CD4-positive, alpha-beta T cell (primary cell): ENCODE measurements around the gene PSMC4. TPM values are rescaled to one million over a fixed set of nuclear protein-coding genes. Genes with fewer than 3 reads are reported as not detected.

Source experiments
- ATAC-seq: fragments of 200-7000 bp; cut with Tn5 transposase; one replicate; pipeline ENCODE4 v1.10.0; 2022; ENCODE audit warnings: mild to moderate bottlenecking; ENCODE audit not compliant: poor library complexity
- CTCF ChIA-PET: fragments of 350-600 bp; sonication (Branson Sonifier 250); formaldehyde crosslinking; loops from one replicate; lab custom pipeline; 2021; ENCODE audit warnings: antibody characterized with exemption, inconsistent platforms; lab: Charles Lee
- POLR2A ChIA-PET: fragments of 350-600 bp; sonication (Branson Sonifier 250); formaldehyde crosslinking; loops from one replicate; lab custom pipeline; 2021; ENCODE audit warnings: antibody characterized with exemption, inconsistent platforms; lab: Charles Lee
- DNase-seq, 14 experiments: peaks; one replicate each; pipeline ENCODE4 v3.0.0-alpha.2; 2013 to 2020; ENCODE audit warnings: mixed read lengths in 2 of 14
- H3K27ac ChIP-seq, 2 donors: one replicate each; pipeline versions ENCODE4 v1.5.1 to v1.7.0; 2013; ENCODE audit warnings: low read length in 2 of 2, low read depth in 1 of 2, mild to moderate bottlenecking in 1 of 2
- H3K27me3 ChIP-seq, 2 experiments: 1 replicate in 1 of 2; 2 replicates in 1 of 2; pipeline versions ENCODE4 v1.6.1 to v1.7.0; 2013; ENCODE audit warnings: low read length in 2 of 2, control low read depth in 1 of 2, mild to moderate bottlenecking in 1 of 2, moderate library complexity in 1 of 2; ENCODE audit not compliant: insufficient read depth in 2 of 2, control insufficient read depth in 1 of 2
- H3K36me3 ChIP-seq: one replicate; pipeline ENCODE4 v1.6.1; 2013; ENCODE audit warnings: low read length, control low read depth; ENCODE audit not compliant: insufficient read depth
- H3K4me1 ChIP-seq: one replicate; pipeline ENCODE4 v1.6.1; 2013; ENCODE audit warnings: low read length, control low read depth; ENCODE audit not compliant: insufficient read depth
- H3K4me3 ChIP-seq: one replicate; pipeline ENCODE4 v1.5.1; 2013; ENCODE audit warnings: mild to moderate bottlenecking, low read length, moderate library complexity
- H3K9me3 ChIP-seq, 2 experiments: 1 replicate in 1 of 2; 2 replicates in 1 of 2; pipeline versions ENCODE4 v1.6.1 to v1.7.0; 2013; ENCODE audit warnings: low read length in 2 of 2, mild to moderate bottlenecking in 2 of 2, control low read depth in 1 of 2, moderate library complexity in 1 of 2; ENCODE audit not compliant: control insufficient read depth in 1 of 2, insufficient read depth in 1 of 2
- H3K27ac Mint-ChIP-seq: one replicate; pipeline ENCODE4 v1.8.0; 2020; ENCODE audit warnings: mixed read lengths
- H3K27me3 Mint-ChIP-seq: one replicate; pipeline ENCODE4 v1.8.0; 2021; ENCODE audit warnings: mixed read lengths
- H3K36me3 Mint-ChIP-seq: one replicate; pipeline ENCODE4 v1.8.0; 2021; ENCODE audit warnings: low read depth, mixed read lengths
- H3K4me1 Mint-ChIP-seq: one replicate; pipeline ENCODE4 v1.8.0; 2021; ENCODE audit warnings: low read depth, mixed read lengths
- H3K4me3 Mint-ChIP-seq: one replicate; pipeline ENCODE4 v1.8.0; 2020; ENCODE audit warnings: mild to moderate bottlenecking, mixed read lengths
- H3K9me3 Mint-ChIP-seq: one replicate; pipeline ENCODE4 v1.8.0; 2020; ENCODE audit warnings: mixed read lengths
- CTCF ChIP-seq: fragments of 200-600 bp; IDR thresholded peaks from one replicate; pipeline ENCODE4 v1.8.0; 2022; ENCODE audit warnings: antibody characterized with exemption, mild to moderate bottlenecking
- intact Hi-C, 2 experiments: fragments of 100-400 bp; cut with DNase I in 1 of 2; cut with micrococcal nuclease in 1 of 2; formaldehyde crosslinking; loops; one replicate each; pipeline versions ENCODE4 v1.15.1 to v1.9.0; 2023 to 2025; cut with DNase I, micrococcal nuclease
- total RNA-seq, 174 experiments: library from RNA in 2 of 174; stranded (reverse) in 2 of 174; gene quantifications; one replicate each; pipeline ENCODE4 v1.2.3 and lab custom pipeline; 2021 to 2026

Gene PSMC4
- total RNA-seq, 2 experiments from 2014 or later: 61.3 to 67.4 TPM

GRCh38 chr19:40009674-40010073, 38.7 kb downstream of the PSMC4 start:
- CTCF ChIA-PET: no interaction called here

GRCh38 chr19:40013991-40014390, 43.0 kb downstream of the PSMC4 start:
- ChIA-PET CTCF (no interaction called here), POLR2A (no interaction called here)
- no peak for DNase-seq
- peaks cover 17% of the 10 kb centered on the region for H3K9me3 Mint-ChIP-seq
- intact Hi-C loops: no loop called here
- Histone ChIP-seq H3K4me1 (no peaks in the 10 kb centered on the region), H3K4me3 (no peak overlapping the region), H3K36me3 (peaks cover 18% of the 10 kb centered on the region), H3K27me3 (no peaks in the 10 kb centered on the region), H3K9me3 (peaks cover 24 to 73% of the 10 kb centered on the region in 2 experiments), H3K27ac (no peak overlapping the region)
- H3K27ac Mint-ChIP-seq: no peak overlapping the region
- H3K27me3 Mint-ChIP-seq: no peaks in the 10 kb centered on the region
- H3K4me3 Mint-ChIP-seq: no peak overlapping the region
- no peaks in the 10 kb centered on the region for H3K4me1 Mint-ChIP-seq
- TF ChIP-seq CTCF: no peak
- ATAC-seq: no peak
- H3K36me3 Mint-ChIP-seq: peaks cover 79% of the 10 kb centered on the region

More at GRCh38 chr19:40009674-40010073, 38.7 kb downstream of the PSMC4 start:
- Mint-ChIP-seq H3K4me3 (no peak overlapping the region), H3K4me1 (no peaks in the 10 kb centered on the region), H3K36me3 (peaks cover 87% of the 10 kb centered on the region), H3K27ac (no peak overlapping the region), H3K27me3 (no peaks in the 10 kb centered on the region), H3K9me3 (peaks cover 8% of the 10 kb centered on the region)
- Histone ChIP-seq H3K36me3 (peaks cover 46% of the 10 kb centered on the region), H3K9me3 (peaks cover 13 to 37% of the 10 kb centered on the region in 2 experiments), H3K4me3 (no peak overlapping the region), H3K4me1 (no peaks in the 10 kb centered on the region), H3K27ac (no peak overlapping the region), H3K27me3 (no peaks in the 10 kb centered on the region)
- intact Hi-C loops: no loop called here
- DNase-seq: no peak
- POLR2A ChIA-PET: no interaction called here
- no peak for ATAC-seq
- TF ChIP-seq CTCF: no peak

GRCh38 chr19:40023969-40024368, 53.0 kb downstream of the PSMC4 start:
- Mint-ChIP-seq H3K9me3 (peaks cover 11% of the 10 kb centered on the region), H3K4me1 (no peaks in the 10 kb centered on the region), H3K27ac (no peak overlapping the region), H3K27me3 (no peaks in the 10 kb centered on the region), H3K36me3 (peaks cover 68% of the 10 kb centered on the region), H3K4me3 (no peak overlapping the region)
- no peak for ATAC-seq
- no peaks in the 10 kb centered on the region for H3K36me3 ChIP-seq
- peaks cover 26 to 81% of the 10 kb centered on the region in 2 experiments for H3K9me3 ChIP-seq
- TF ChIP-seq CTCF: no peak
- no peak overlapping the region for H3K4me3 ChIP-seq
- intact Hi-C loops: no loop called here
- ChIA-PET POLR2A (no interaction called here), CTCF (no interaction called here)
- no peaks in the 10 kb centered on the region for H3K27me3 ChIP-seq
- no peak for DNase-seq
- no peak overlapping the region for H3K27ac ChIP-seq
- H3K4me1 ChIP-seq: no peaks in the 10 kb centered on the region
